ENCODE data around the gene MMRN2.
A peak's percentile ranks its signal among the peaks of the same experiment; 100 is the strongest.

MMRN2 gene

GRCh38 chr10:86958116-86958900, 893 bp upstream of the MMRN2 start, which contains the start of gene SNCG:
TSS of gene SNCG (plus strand) at chr10:86958599. CDS start at chr10:86958698, 99 bp downstream.
- peak; percentile 71 for DNase-seq (ENCODE audit: low spot score)
- Histone ChIP-seq H3K27ac (peak within 1 kb of the TSS; percentile 93 to 94), H3K4me3 (peak within 1 kb of the TSS; percentile 66)
- TF ChIP-seq CTCF (IDR thresholded peaks at IDR 0.05): no peak

DNA sequence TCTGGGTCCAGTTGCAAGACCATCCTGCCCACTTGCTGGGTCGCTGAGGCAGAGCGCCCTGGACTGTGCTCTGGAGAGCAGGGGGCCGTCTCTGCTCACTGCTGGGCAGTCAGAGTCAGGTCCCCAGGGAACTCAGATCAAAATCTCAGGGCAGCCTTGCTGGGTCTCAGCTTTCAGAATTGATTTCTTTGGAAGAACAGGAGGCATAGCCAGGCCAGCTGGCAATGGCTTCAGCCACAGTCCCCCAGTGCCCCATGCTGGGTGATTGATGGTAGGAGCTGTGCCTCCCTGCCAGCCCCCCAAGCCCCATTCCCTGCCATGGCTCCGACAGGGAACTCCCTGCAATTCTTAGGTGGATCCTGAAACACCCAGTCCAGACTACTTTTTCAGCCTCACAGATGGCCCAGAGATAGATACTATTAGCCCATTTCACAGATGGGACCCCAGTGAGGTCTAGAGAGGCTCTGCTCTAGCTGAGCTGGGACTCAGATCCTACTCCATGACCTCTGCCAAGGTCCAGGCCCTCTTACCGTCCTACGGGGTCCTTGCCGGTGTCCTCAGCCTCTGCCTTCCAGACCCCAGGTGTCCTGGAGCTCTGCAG, 467 bp downstream of the MMRN2 start:
- Histone ChIP-seq H3K27ac (peak overlapping the region; percentile 93 to 94), H3K4me3 (peak overlapping the region; percentile 66)
- TF ChIP-seq CTCF (IDR thresholded peaks at IDR 0.05): no peak
- peak; percentile 72 for DNase-seq (ENCODE audit: low spot score)

DNA sequence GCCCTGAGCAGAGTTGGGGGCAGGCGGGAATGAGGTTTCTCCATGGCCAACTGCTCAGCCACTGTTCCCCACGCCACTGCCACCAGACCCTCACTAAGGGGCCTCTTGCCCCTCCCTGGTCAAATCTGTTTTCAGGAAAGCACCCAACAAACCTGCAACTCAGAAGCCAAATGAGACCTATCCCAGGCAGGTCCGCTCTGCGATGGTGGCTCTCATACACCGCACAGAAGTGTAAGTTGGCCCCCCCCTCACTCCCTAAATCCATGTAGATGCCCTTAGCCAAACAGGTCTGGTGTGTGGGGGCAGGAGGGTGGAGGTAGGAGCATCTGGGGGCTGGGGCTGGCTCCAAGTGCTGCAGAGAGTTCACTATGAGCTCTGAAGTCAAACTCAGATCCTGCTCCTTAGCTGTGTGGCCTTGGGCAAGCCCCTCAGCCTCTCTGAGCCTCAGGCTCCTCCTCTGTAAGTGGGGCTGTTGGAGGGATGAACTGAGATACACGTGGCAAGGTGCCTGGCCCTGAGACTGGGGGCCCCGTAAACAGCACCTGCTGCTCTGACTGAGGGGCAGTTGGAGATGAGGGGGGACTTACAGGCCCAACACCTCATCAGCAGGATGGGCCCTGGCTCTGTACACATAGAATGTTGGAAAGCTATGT, 1.1 kb downstream of the MMRN2 start:
- TF ChIP-seq CTCF (IDR thresholded peaks at IDR 0.05): no peak
- H3K27ac ChIP-seq: peak overlapping the region; percentile 93 to 94
- no peak for DNase-seq (ENCODE audit: low spot score)
- H3K4me3 ChIP-seq: peak overlapping the region; percentile 66

- H3K27ac ChIP-seq: peak overlapping the region; percentile 93 to 94
- TF ChIP-seq CTCF (IDR thresholded peaks at IDR 0.05): no peak
- peak overlapping the region; percentile 66 for H3K4me3 ChIP-seq
- no peak for DNase-seq (ENCODE audit: low spot score)
These were observed 1.8 kb downstream of the MMRN2 start for GRCh38 chr10:86955501-86956194.

DNA sequence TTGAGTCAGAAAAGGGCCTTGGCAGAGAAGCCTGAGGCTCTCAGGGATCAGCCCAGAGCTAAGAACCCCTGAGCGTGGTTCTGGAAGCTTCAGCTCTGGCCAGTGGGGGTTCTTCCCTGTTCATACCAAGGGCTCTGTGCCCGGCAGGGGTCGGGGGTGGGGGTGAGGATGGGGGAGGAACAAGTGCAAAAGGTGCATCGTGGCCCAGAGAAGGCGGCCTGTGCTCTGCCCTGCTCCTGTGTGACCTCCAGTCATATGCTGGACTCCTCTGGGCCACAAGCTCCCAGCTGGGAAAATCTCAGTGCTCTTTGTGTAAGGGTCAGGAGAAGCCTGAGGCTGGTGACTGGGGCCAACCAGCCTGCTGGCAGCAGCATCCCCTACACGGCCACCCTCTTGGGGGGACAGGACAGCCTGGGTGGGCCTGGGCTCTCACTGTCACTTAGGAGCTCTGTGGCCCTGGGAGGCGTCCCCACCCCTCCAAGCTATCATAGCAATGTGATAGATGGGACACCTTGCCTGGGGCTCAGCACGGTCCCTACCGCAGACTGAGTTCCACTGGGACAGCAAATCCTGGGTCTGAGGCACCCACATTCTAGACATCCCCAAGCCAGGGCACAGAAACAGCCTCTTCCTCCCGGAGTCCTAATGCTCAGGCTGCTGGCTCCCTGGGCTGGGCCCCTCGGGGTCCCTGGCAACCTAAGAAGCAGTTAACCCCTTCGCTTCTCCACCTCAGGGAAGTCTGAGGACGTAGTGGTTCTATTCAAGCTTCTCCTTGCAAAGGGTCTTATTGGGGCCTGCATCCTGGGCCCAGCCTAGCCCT, 2.5 kb downstream of the MMRN2 start:
- TF ChIP-seq CTCF (IDR thresholded peaks at IDR 0.05): no peak
- Histone ChIP-seq H3K4me3 (peak overlapping the region; percentile 66), H3K27ac (peak overlapping the region; percentile 93 to 94)
- peak; percentile 71 for DNase-seq (ENCODE audit: low spot score)
